K562 (cell line): Measurements from ENCODE around the gene AP1G1.

Source experiments
- CC2D1A ChIP-seq: fragments of 450-650 bp; IDR thresholded peaks from 2 replicates; pipeline ENCODE4 v1.6.1; 2017; ENCODE audit warnings: mild to moderate bottlenecking
- EP400 ChIP-seq: fragments of 450-650 bp; IDR thresholded peaks from 2 replicates; pipeline ENCODE4 v1.6.1; 2017; ENCODE audit warnings: antibody characterized with exemption, mild to moderate bottlenecking, moderate library complexity

GRCh38 chr16:71789136-71789535 lies 19.5 kb downstream of the AP1G1 start:
- TF ChIP-seq CC2D1A (no peak), EP400 (no peak)
